NT2/D1 (cell line): Measurements from ENCODE around the gene TMEM205.

Experiments used
- DNase-seq: peaks from one replicate; pipeline ENCODE4 v3.0.0-alpha.2; 2011; ENCODE audit warnings: low read depth, low spot score
- H3K27me3 ChIP-seq: 2 replicates; pipeline ENCODE4 v1.6.0; 2011; ENCODE audit warnings: mild to moderate bottlenecking; ENCODE audit not compliant: insufficient read length, insufficient read depth
- H3K36me3 ChIP-seq: 2 replicates; pipeline ENCODE4 v1.6.1; 2011; ENCODE audit warnings: mild to moderate bottlenecking, low read length, mixed read lengths; ENCODE audit not compliant: insufficient read depth, insufficient read length
- H3K4me1 ChIP-seq: 2 replicates; pipeline ENCODE4 v1.5.1; 2011; ENCODE audit not compliant: insufficient read depth, insufficient read length
- H3K4me3 ChIP-seq: 2 replicates; pipeline ENCODE4 v1.5.1; 2011; ENCODE audit warnings: low read depth; ENCODE audit not compliant: insufficient read length
- H3K9ac ChIP-seq: 2 replicates; pipeline ENCODE4 v1.6.0; 2011; ENCODE audit warnings: low read depth; ENCODE audit not compliant: insufficient read length
- H3K9me3 ChIP-seq: 2 replicates; pipeline ENCODE4 v1.5.1; 2011; ENCODE audit warnings: mild to moderate bottlenecking, low read length; ENCODE audit not compliant: insufficient read depth
- SUZ12 ChIP-seq: IDR thresholded peaks from 2 replicates; pipeline ENCODE4 v1.6.1; 2011; ENCODE audit not compliant: insufficient read length, insufficient read depth; ENCODE audit errors: extremely low read depth
- YY1 ChIP-seq: IDR thresholded peaks from 2 replicates; pipeline ENCODE4 v1.6.1; 2011; ENCODE audit not compliant: insufficient read length, insufficient read depth
- ZNF274 ChIP-seq: IDR thresholded peaks from 2 replicates; pipeline ENCODE4 v1.6.1; 2011; ENCODE audit warnings: mild to moderate bottlenecking, low read depth, low read length

The TMEM205 gene

GRCh38 chr19:11300811-11301120 is 45.3 kb downstream of the TMEM205 start:
- H3K9me3 ChIP-seq = no peaks in the 10 kb centered on the region
- peaks cover 10% of the 10 kb centered on the region for H3K4me1 ChIP-seq
- TF ChIP-seq YY1 (no peak), SUZ12 (no peak), ZNF274 (no peak)
- DNase-seq = no peak
- H3K27me3 ChIP-seq = peaks cover 5% of the 10 kb centered on the region
- no peak overlapping the region for H3K4me3 ChIP-seq
- H3K9ac ChIP-seq = no peak overlapping the region
- no peaks in the 10 kb centered on the region for H3K36me3 ChIP-seq

GRCh38 chr19:11299946-11300810 is 45.9 kb downstream of the TMEM205 start:
- Histone ChIP-seq H3K9me3 (no peaks in the 10 kb centered on the region), H3K36me3 (no peaks in the 10 kb centered on the region), H3K27me3 (peaks cover 5% of the 10 kb centered on the region), H3K4me1 (peaks cover 10% of the 10 kb centered on the region), H3K9ac (no peak overlapping the region), H3K4me3 (no peak overlapping the region)
- TF ChIP-seq SUZ12 (no peak), YY1 (no peak), ZNF274 (no peak)
- DNase-seq = no peak

GRCh38 chr19:11296264-11296663 is 49.8 kb downstream of the TMEM205 start:
- Histone ChIP-seq H3K4me3 (no peak overlapping the region), H3K9me3 (no peaks in the 10 kb centered on the region), H3K27me3 (peaks cover 5% of the 10 kb centered on the region), H3K4me1 (peaks cover 7% of the 10 kb centered on the region), H3K9ac (no peak overlapping the region), H3K36me3 (no peaks in the 10 kb centered on the region)
- TF ChIP-seq ZNF274 (no peak), SUZ12 (no peak), YY1 (no peak)
- DNase-seq = no peak

DNA sequence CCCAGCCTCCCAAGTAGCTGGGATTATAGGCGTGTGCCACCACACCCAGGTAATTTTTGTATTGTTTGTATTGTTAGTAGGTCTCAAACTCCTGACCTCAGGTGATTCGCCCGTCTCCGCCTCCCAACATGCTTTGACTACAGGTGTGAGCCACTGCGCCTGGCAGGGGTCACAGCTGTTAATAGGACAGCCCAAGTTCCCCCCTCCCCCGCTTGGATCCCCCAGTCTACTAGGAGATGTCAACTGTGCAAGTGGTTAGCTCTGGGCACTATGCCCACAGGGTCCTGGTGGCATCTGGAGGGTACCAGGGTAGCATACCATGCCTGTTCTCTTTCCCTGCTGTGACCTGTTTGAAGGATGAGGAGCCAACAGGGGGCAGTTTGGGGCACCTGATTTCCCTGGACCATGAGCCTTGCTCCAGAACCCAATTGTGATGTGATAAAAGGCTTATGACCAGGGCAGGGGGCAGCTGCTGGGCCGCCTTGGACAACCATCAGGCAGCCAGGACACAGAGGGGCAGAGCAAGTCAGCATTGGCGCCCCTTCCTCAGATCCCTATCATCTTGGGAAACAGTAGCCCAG is 50.3 kb downstream of the TMEM205 start, which contains the start of gene TSPAN16:
Gene TSPAN16, plus strand, starts transcription at position 496 of the 581 bp plus-strand sequence. CDS start 138 bp downstream, outside the sequence.
- DNase-seq = no peak
- TF ChIP-seq YY1 (no peak), SUZ12 (no peak), ZNF274 (no peak)
- peaks cover 5% of the 10 kb centered on the region for H3K27me3 ChIP-seq
- H3K36me3 ChIP-seq = no peaks in the 10 kb centered on the region
- no peak within 1 kb of the TSS for H3K9ac ChIP-seq
- peaks cover 7% of the 10 kb centered on the region for H3K4me1 ChIP-seq
- no peak within 1 kb of the TSS for H3K4me3 ChIP-seq
- no peaks in the 10 kb centered on the region for H3K9me3 ChIP-seq

DNA sequence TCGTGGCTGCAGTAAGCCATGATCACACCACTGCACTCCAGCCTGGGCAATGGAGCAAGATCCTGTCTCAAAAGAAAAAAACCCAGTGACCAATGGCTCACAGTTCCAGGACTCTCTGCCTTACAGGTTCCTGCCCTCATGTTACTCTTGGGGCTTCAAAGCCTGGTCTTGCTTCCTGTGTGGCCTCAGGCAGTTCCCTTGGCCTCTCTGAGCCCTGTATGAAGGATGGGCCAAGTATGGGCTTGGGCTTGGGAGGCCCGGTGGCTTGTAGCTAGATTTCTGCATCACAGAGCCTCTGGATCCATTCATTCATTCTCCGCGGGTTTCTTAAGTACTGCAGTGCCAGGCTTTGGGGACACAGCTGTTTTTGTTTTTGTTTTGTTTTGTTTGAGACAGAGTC is 50.9 kb downstream of the TMEM205 start:
- peaks cover 2% of the 10 kb centered on the region for H3K27me3 ChIP-seq
- H3K4me1 ChIP-seq = peaks cover 7% of the 10 kb centered on the region

DNA sequence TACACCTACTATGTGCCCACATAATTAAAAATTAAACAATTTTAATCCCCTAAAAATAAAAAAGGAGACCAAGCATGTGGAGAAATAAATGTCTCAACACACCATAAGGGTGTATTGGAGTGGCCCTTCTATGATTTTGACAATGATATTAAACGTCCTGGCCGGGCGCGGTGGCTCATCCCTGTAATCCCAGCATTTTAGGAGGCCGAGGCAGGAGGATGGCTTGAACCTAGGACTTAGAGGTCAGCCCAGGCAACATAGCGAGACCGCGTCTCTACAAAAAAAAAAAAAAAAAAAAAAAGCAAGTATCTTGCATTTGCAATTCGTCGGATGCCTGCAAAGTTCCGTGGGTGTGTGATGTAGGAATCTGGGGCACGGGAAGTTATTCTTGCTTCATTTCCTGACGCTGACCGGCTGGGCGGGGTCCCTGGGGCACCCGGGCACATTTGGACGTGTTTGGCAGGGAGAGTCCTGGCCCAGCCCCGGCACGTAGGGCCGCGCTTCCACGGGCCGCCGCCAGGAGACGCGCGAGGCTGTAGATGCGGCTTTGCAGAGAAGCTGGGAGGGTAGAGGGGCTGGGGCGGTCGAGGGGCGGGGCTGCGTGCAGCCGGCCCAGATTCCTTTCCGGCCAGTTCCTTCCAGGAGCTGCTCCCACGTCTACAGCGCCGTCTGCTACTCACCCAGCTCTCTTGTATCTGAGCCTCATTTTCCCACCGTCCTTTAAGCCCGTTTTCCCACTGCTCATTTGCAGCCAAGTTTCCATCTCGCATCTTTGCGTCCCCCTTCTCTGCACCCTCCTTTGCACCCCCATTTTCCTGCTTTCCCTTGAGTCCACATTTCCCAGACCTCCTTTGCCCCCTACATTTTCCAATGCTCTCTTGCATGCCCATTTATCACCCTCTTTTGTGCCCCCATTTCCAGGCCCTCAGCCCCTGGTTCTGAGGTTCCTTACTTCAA is 52.4 kb downstream of the TMEM205 start:
- Histone ChIP-seq H3K4me1 (peaks cover 5% of the 10 kb centered on the region), H3K9ac (peak overlapping the region; percentile 54), H3K27me3 (no peaks in the 10 kb centered on the region), H3K4me3 (peak overlapping the region; percentile 2), H3K36me3 (no peaks in the 10 kb centered on the region), H3K9me3 (no peaks in the 10 kb centered on the region)
- TF ChIP-seq YY1 = no peak
- DNase-seq = peak; percentile 93

More for the DNA sequence above, 50.9 kb downstream of the TMEM205 start:
- no peak overlapping the region for H3K4me3 ChIP-seq
- no peaks in the 10 kb centered on the region for H3K36me3 ChIP-seq
- TF ChIP-seq ZNF274 = no peak
- TF ChIP-seq SUZ12 = no peak
- TF ChIP-seq YY1 = no peak
- no peak overlapping the region for H3K9ac ChIP-seq
- H3K9me3 ChIP-seq = no peaks in the 10 kb centered on the region
- no peak for DNase-seq
